GM12878 (cell line): ENCODE results near the gene PYGB. TPM values are rescaled to one million over a fixed set of nuclear protein-coding genes. Genes with fewer than 3 reads are reported as not detected.

Experiments
- ATAC-seq: fragments of 200-7000 bp; cut with Tn5 transposase; 3 replicates; pipeline ENCODE4 v1.9.1; 2020; ENCODE audit warnings: mild to moderate bottlenecking, moderate library complexity
- BruUV-seq: library from RNA; stranded (reverse); fragments of 400-500 nt; replicated peaks from 2 replicates; lab custom pipeline; 2021; lab: Mats Ljungman, UMichigan
- CTCF ChIA-PET: fragments of 300-600 bp; sonication (Branson Sonifier 250); formaldehyde crosslinking; extraction: SDS; loops from one replicate; lab custom pipeline; 2021; ENCODE audit warnings: inconsistent platforms; lab: Yijun Ruan, JAX
- POLR2A ChIA-PET: fragments of 350-600 bp; formaldehyde crosslinking; extraction: SDS; loops from one replicate; lab custom pipeline; 2021; ENCODE audit warnings: inconsistent platforms; lab: Charles Lee
- RAD21 ChIA-PET: fragments of 300-600 bp; sonication (Branson Sonifier 250); formaldehyde crosslinking; loops from one replicate; lab custom pipeline; 2023; ENCODE audit warnings: antibody characterized with exemption; ENCODE audit not compliant: unreplicated experiment; lab: Charles Lee
- SMC1A ChIA-PET: fragments of 300-600 bp; sonication (Branson Sonifier 250); formaldehyde crosslinking; loops from one replicate; lab custom pipeline; 2023; ENCODE audit not compliant: unreplicated experiment, uncharacterized antibody; lab: Charles Lee
- DNase-seq: peaks from one replicate; pipeline ENCODE4 v3.0.0-alpha.2; 2011; ENCODE audit warnings: low read depth, low spot score
- FAIRE-seq: peaks from 3 replicates; lab custom pipeline; 2011; peaks lifted over from hg19 to GRCh38; lab: Jason Lieb, UNC
- H2AFZ ChIP-seq: 2 replicates; pipeline ENCODE4 v1.6.0; 2011; ENCODE audit warnings: low read depth, low read length, control low read depth; ENCODE audit not compliant: control insufficient read depth
- H3K27ac ChIP-seq: 2 replicates; pipeline ENCODE4 v1.5.1; 2011; ENCODE audit warnings: control low read depth; ENCODE audit not compliant: control insufficient read depth, insufficient read depth
- H3K27me3 ChIP-seq, 2 experiments: replicated peaks in 1 of 2; 2 replicates each; pipeline versions ENCODE4 v1.6.0 to v1.6.1; 2011; ENCODE audit warnings: low read length in 1 of 2; ENCODE audit not compliant: control insufficient read depth in 2 of 2, insufficient read depth in 2 of 2
- H3K36me3 ChIP-seq, 2 experiments: 2 replicates each; pipeline ENCODE4 v1.5.1; 2011; ENCODE audit warnings: low read length in 1 of 2; ENCODE audit not compliant: control insufficient read depth in 2 of 2, insufficient read depth in 2 of 2
- H3K4me1 ChIP-seq: 2 replicates; pipeline ENCODE4 v1.6.1; 2011; ENCODE audit warnings: mild to moderate bottlenecking, low read length, moderate library complexity, mixed read lengths; ENCODE audit not compliant: control insufficient read depth, insufficient read depth
- H3K4me2 ChIP-seq: 2 replicates; pipeline ENCODE4 v1.6.0; 2011; ENCODE audit warnings: control low read depth; ENCODE audit not compliant: control insufficient read depth, insufficient read depth
- H3K4me3 ChIP-seq: fragments of 200-600 bp; sonication (generic); 2 replicates; pipeline ENCODE4 v1.5.1; 2016
- H3K79me2 ChIP-seq: 2 replicates; pipeline ENCODE4 v1.6.0; 2011; ENCODE audit warnings: low read length; ENCODE audit not compliant: control insufficient read depth, insufficient read depth
- H3K9ac ChIP-seq: 2 replicates; pipeline ENCODE4 v1.8.0; 2011; ENCODE audit warnings: low read length, control low read depth, mixed read lengths; ENCODE audit not compliant: control insufficient read depth, insufficient read depth
- H3K9me3 ChIP-seq: replicated peaks from 3 replicates; pipeline ENCODE4 v1.5.1; 2011; ENCODE audit warnings: mild to moderate bottlenecking, low read length; ENCODE audit not compliant: control insufficient read depth, insufficient read depth
- H4K20me1 ChIP-seq: 2 replicates; pipeline ENCODE4 v1.6.0; 2011; ENCODE audit not compliant: control insufficient read depth, insufficient read depth
- ZNF384 ChIP-seq: IDR thresholded peaks from 2 replicates; pipeline ENCODE4 v1.6.1; 2012; ENCODE audit warnings: low read depth, mild to moderate bottlenecking, low read length, improper control_type of control experiment, borderline replicate concordance
- WGBS: methylation state at CpG from one replicate; pipeline ENCODE4 v1.1.6; 2016; ENCODE audit warnings: low lambda C conversion rate; ENCODE audit not compliant: insufficient replicate concordance, insufficient coverage; ENCODE audit errors: missing lambda C conversion rate; 5-methylcytosine and 5-hydroxymethylcytosine counted together
- in situ Hi-C: fragments of 300-500 bp; cut with MboI; formaldehyde crosslinking; loops from 9 replicates; pipeline ENCODE4 v1.14.3; 2018; ENCODE audit warnings: mixed read lengths
- intact Hi-C: fragments of 100-400 bp; cut with micrococcal nuclease; formaldehyde crosslinking; loops from one replicate; pipeline ENCODE4 v1.14.2; 2022; ENCODE audit not compliant: unreplicated experiment
- polyA plus RNA-seq, 11 experiments: library from polyadenylated mRNA; depleted of rRNA in 4 of 11; unstranded in 6 of 11; stranded (reverse) in 5 of 11; fragments of >200 nt; fragmentation: Nextera tagmentation in 4 of 11; fragmentation: Illumina TruSeq in 1 of 11; extraction: Ambion mirVana in 4 of 11; extraction: Trizol in 1 of 11; gene quantifications; 1 replicate in 1 of 11; 2 replicates in 10 of 11; pipeline versions ENCODE4 v1.2.1 to v1.2.3, GENCODE V29; 2011 to 2016; ENCODE audit warnings: inconsistent platforms in 2 of 11, missing spikeins in 2 of 11, low read depth in 1 of 11
- total RNA-seq, 4 experiments: library from RNA; depleted of rRNA in 3 of 4; stranded (reverse); fragments of >200 nt in 3 of 4; fragmentation: Illumina TruSeq in 1 of 4; extraction: Trizol in 1 of 4; gene quantifications; 2 replicates each; pipeline versions ENCODE4 v1.2.1 to v1.2.3, GENCODE V29; 2013 to 2021
- TF ChIP-seq, protein P1 (sequence below): fragments of 450-650 bp; formaldehyde crosslinking; IDR thresholded peaks from 2 replicates; pipeline ENCODE4 v1.4.0; 2022; ENCODE audit warnings: mild to moderate bottlenecking, moderate library complexity

Gene PYGB
- total and polyA plus RNA-seq, 10 of the 15 experiments (the other 5 are each of a cell fraction or from before 2014, with no cell fraction given), result 0.34 to 33.5 (median 21.8) TPM

DNA sequence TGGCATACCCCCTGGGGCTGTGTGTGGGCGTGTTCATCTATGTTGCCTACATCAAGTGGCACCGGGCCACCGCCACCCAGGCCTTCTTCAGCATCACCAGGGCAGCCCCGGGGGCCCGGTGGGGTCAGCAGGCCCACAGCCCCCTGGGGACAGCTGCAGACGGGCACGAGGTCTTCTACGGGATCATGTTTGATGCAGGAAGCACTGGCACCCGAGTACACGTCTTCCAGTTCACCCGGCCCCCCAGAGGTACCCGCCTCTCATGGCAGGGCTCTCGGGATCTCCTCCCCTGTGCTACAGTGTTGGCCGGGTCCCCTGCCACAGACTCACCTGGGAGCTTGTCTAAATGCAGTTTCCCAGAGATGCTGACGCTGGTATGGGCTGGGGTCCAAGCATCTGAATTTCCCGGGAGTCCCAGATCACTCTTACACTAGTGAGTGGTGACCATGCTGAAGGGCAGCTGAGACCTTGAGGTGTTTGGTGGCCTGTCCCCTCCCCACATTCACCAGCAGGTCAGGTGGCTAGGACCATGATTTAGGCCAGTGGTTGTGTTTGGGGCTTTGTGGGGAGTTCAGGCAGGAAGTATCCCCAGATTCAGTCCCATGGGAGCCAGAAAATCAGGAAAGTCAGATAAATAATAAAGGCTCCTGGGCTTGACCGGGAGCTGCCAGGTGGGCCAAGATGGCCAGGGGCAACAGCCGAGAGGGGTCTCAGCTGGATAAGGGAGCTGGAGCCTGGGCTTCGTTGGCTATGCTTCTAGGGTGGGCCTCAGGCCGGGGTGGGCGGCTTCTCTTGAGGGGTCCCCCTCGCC is 40.5 kb upstream of the PYGB start:
- intact Hi-C loops, result loop anchor here (10.0 kb wide), 1 partner anchor 57 kb away; no protein-coding TSS in a partner anchor
- CTCF ChIA-PET, result no interaction called here
- POLR2A ChIA-PET, result no interaction called here
- no peaks in the 10 kb centered on the region; the same call in 1 of the 2 replicates for H3K79me2 ChIP-seq
- H3K9ac ChIP-seq, result no peak overlapping the region
- no peaks in the 10 kb centered on the region for H3K27me3 ChIP-seq
- H2AFZ ChIP-seq, result no peak overlapping the region
- no peak overlapping the region for H3K27ac ChIP-seq
- in situ Hi-C loops, result no loop called here
- RAD21 ChIA-PET, result no interaction called here
- WGBS, result 90% methylated on average over 22 of the region's 22 CpGs
- DNase-seq (no peak), FAIRE-seq (no peak), ATAC-seq (no peak)
- no peak overlapping the region for H3K4me2 ChIP-seq
- no TSS peak for BruUV-seq
- TF ChIP-seq, protein P1, sequence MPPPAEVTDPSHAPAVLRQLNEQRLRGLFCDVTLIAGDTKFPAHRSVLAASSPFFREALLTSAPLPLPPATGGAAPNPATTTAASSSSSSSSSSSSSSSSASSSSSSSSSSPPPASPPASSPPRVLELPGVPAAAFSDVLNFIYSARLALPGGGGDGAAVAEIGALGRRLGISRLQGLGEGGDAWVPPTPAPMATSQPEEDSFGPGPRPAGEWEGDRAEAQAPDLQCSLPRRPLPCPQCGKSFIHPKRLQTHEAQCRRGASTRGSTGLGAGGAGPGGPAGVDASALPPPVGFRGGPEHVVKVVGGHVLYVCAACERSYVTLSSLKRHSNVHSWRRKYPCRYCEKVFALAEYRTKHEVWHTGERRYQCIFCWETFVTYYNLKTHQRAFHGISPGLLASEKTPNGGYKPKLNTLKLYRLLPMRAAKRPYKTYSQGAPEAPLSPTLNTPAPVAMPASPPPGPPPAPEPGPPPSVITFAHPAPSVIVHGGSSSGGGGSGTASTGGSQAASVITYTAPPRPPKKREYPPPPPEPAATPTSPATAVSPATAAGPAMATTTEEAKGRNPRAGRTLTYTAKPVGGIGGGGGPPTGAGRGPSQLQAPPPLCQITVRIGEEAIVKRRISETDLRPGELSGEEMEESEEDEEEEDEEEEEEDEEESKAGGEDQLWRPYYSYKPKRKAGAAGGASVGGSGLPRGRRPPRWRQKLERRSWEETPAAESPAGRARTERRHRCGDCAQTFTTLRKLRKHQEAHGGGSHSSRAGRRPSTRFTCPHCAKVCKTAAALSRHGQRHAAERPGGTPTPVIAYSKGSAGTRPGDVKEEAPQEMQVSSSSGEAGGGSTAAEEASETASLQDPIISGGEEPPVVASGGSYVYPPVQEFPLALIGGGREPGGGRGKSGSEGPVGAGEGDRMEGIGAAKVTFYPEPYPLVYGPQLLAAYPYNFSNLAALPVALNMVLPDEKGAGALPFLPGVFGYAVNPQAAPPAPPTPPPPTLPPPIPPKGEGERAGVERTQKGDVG (CRISPR knock-in tag), result no peak
- TF ChIP-seq ZNF384, result no peak
- SMC1A ChIA-PET, result interaction anchor here (0.6 kb wide), 1 partner anchor 802 kb away, joined by 3 read pairs; no protein-coding TSS in a partner anchor
- H4K20me1 ChIP-seq, result no peaks in the 10 kb centered on the region
- peaks cover 7 to 10% of the 10 kb centered on the region in 2 experiments; a peak in 3 of 4 replicates for H3K36me3 ChIP-seq
- H3K4me3 ChIP-seq, result no peak overlapping the region
- H3K4me1 ChIP-seq, result peaks cover 5% of the 10 kb centered on the region; the same call in 1 of the 2 replicates
- no peaks in the 10 kb centered on the region; the same call in 2 of the 3 replicates for H3K9me3 ChIP-seq
